Measurements from ENCODE around the gene RFC3.

GRCh38 chr13:33849211-33849610, 31.3 kb downstream of the RFC3 start:
- TF ChIP-seq CTCF (IDR thresholded peaks at IDR 0.05 in 8 of 11, conservative IDR thresholded peaks at IDR 0.05 in 3 of 11): no peak
- TF ChIP-seq POLR2A (IDR thresholded peaks at IDR 0.05): no peak
- no peak for TF ChIP-seq POLR2AphosphoS5 (IDR thresholded peaks at IDR 0.05)
